ENCODE results near the gene CCDC154.

Gene CCDC154

GRCh38 chr16:1492082-1492922 is 47.9 kb upstream of the CCDC154 start:
- Histone ChIP-seq H3K9me2 (replicated peaks; ENCODE audit: low read depth, low read length) (no peaks in the 10 kb centered on the region), H3K4me3 (ENCODE audit: low read length, poor library complexity, severe bottlenecking) (peak overlapping the region; percentile 76), H3K4me1 (ENCODE audit: insufficient read depth, low read length, poor library complexity, severe bottlenecking) (peaks cover 5% of the 10 kb centered on the region), H3K9ac (ENCODE audit: low read depth, low read length, poor library complexity, severe bottlenecking) (peak overlapping the region; percentile 84), H2AFZ (ENCODE audit: low read length) (peak overlapping the region; percentile 94), H3K4me2 (ENCODE audit: low read depth, low read length, poor library complexity, severe bottlenecking) (peak overlapping the region; percentile 94), H3K9me3 (ENCODE audit: insufficient read depth, low read depth, low read length) (no peaks in the 10 kb centered on the region), H3K27me3 (ENCODE audit: insufficient read depth, low read length, poor library complexity, severe bottlenecking) (no peaks in the 10 kb centered on the region), H3K79me2 (ENCODE audit: insufficient read depth, low read length) (peaks cover 23% of the 10 kb centered on the region), H3K36me3 (ENCODE audit: insufficient read depth, low read length) (no peaks in the 10 kb centered on the region), H4K20me1 (ENCODE audit: insufficient read depth, low read length, poor library complexity, severe bottlenecking) (no peaks in the 10 kb centered on the region), H3F3A (ENCODE audit: low read depth) (no peaks in the 10 kb centered on the region)
- no peak for TF ChIP-seq EZH2phosphoT487 (IDR thresholded peaks at IDR 0.05; ENCODE audit: borderline replicate concordance)
- no peak for TF ChIP-seq CTCF (conservative IDR thresholded peaks at IDR 0.05; ENCODE audit: low read length)

GRCh38 chr16:1491327-1491726 is 47.0 kb upstream of the CCDC154 start:
- Histone ChIP-seq H3K9me2 (replicated peaks; ENCODE audit: low read depth, low read length) (no peaks in the 10 kb centered on the region), H3K27me3 (ENCODE audit: insufficient read depth, low read length, poor library complexity, severe bottlenecking) (no peaks in the 10 kb centered on the region), H3F3A (ENCODE audit: low read depth) (no peaks in the 10 kb centered on the region), H3K9me3 (ENCODE audit: insufficient read depth, low read depth, low read length) (no peaks in the 10 kb centered on the region), H3K4me3 (ENCODE audit: low read length, poor library complexity, severe bottlenecking) (no peak overlapping the region), H3K36me3 (ENCODE audit: insufficient read depth, low read length) (no peaks in the 10 kb centered on the region), H2AFZ (ENCODE audit: low read length) (no peak overlapping the region), H4K20me1 (ENCODE audit: insufficient read depth, low read length, poor library complexity, severe bottlenecking) (no peaks in the 10 kb centered on the region), H3K4me2 (ENCODE audit: low read depth, low read length, poor library complexity, severe bottlenecking) (no peak overlapping the region), H3K4me1 (ENCODE audit: insufficient read depth, low read length, poor library complexity, severe bottlenecking) (peaks cover 5% of the 10 kb centered on the region), H3K79me2 (ENCODE audit: insufficient read depth, low read length) (peaks cover 23% of the 10 kb centered on the region), H3K9ac (ENCODE audit: low read depth, low read length, poor library complexity, severe bottlenecking) (no peak overlapping the region)
- TF ChIP-seq EZH2phosphoT487 (IDR thresholded peaks at IDR 0.05; ENCODE audit: borderline replicate concordance): no peak
- TF ChIP-seq CTCF (conservative IDR thresholded peaks at IDR 0.05; ENCODE audit: low read length): no peak

- Histone ChIP-seq H3K9ac (ENCODE audit: low read depth, low read length, poor library complexity, severe bottlenecking) (no peak overlapping the region), H4K20me1 (ENCODE audit: insufficient read depth, low read length, poor library complexity, severe bottlenecking) (no peaks in the 10 kb centered on the region), H3K4me3 (ENCODE audit: low read length, poor library complexity, severe bottlenecking) (no peak overlapping the region), H3K9me2 (replicated peaks; ENCODE audit: low read depth, low read length) (no peaks in the 10 kb centered on the region), H2AFZ (ENCODE audit: low read length) (no peak overlapping the region), H3K4me1 (ENCODE audit: insufficient read depth, low read length, poor library complexity, severe bottlenecking) (peaks cover 5% of the 10 kb centered on the region), H3F3A (ENCODE audit: low read depth) (no peaks in the 10 kb centered on the region), H3K27me3 (ENCODE audit: insufficient read depth, low read length, poor library complexity, severe bottlenecking) (no peaks in the 10 kb centered on the region), H3K4me2 (ENCODE audit: low read depth, low read length, poor library complexity, severe bottlenecking) (no peak overlapping the region), H3K36me3 (ENCODE audit: insufficient read depth, low read length) (no peaks in the 10 kb centered on the region), H3K79me2 (ENCODE audit: insufficient read depth, low read length) (peaks cover 7% of the 10 kb centered on the region; the same call in 1 of the 2 replicates), H3K9me3 (ENCODE audit: insufficient read depth, low read depth, low read length) (no peaks in the 10 kb centered on the region)
- no peak for TF ChIP-seq CTCF (conservative IDR thresholded peaks at IDR 0.05; ENCODE audit: low read length)
- TF ChIP-seq EZH2phosphoT487 (IDR thresholded peaks at IDR 0.05; ENCODE audit: borderline replicate concordance): no peak
Observed at GRCh38 chr16:1489077-1489476, 44.7 kb upstream of the CCDC154 start.

All from Loucy (cell line).